GM18508 (cell line): ENCODE results near the gene ZFYVE21.

Experiments
- ATAC-seq: cut with Tn5 transposase; IDR thresholded peaks from one replicate; pipeline ENCODE4 v1.9.1; 2021; ENCODE audit warnings: moderate number of reproducible peaks; ENCODE audit not compliant: insufficient read depth, unreplicated experiment

Gene ZFYVE21

DNA sequence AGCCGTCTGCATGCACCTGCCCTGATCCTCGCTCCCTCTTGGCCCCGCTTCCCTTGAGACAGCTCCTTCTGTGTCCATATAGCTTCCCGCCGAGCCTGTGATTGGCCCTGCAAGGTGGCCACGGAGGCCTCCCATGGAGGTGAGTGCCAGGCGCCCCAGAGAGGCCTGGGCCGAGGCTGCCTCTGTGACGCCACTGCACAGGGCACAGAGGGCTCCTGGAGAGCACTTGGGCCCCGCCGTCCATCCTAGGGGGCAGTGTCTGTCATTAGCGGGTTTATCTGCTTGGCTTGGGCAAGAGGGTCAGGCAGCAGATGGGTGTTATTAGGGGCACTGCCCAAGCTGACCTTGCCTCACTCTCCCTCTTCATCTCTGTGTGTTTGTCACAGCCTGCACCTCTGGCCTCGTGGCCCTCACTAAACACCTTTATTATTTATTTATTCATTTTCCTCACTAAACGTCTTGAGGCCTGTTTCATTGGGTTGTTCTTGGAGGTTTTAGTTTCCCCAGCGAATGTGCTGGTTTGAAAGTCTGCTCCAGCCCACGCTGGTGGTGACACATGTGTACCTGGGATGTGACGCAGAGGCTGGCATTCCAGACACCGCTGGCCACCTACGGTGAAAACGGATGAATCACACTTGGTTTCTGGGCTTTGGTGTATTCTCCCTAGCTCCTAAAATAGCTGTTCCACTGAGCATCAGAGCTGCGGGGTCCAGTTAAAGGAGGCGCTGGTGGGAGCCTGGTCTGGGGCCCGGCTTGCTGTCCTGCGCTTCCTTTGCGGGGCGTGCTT is 5.9 kb downstream of the ZFYVE21 start:
- ATAC-seq: no peak

DNA sequence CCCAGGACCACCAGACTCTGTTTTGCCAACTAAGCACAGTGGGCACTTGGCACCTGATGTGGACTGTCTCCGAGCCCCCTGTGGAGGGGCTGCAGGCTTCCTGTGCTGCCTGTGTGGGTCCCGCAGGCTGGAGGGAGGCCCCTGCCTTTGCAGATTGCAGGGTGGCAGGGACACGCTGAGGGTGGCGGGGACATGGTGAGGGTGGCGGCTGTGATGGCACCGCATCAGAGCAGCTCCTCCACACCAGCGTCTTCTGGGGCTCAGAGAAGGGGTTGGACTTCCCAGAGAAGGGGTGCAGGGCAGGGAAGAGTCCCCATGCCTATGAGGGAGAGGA is 8.1 kb downstream of the ZFYVE21 start:
- no peak for ATAC-seq

DNA sequence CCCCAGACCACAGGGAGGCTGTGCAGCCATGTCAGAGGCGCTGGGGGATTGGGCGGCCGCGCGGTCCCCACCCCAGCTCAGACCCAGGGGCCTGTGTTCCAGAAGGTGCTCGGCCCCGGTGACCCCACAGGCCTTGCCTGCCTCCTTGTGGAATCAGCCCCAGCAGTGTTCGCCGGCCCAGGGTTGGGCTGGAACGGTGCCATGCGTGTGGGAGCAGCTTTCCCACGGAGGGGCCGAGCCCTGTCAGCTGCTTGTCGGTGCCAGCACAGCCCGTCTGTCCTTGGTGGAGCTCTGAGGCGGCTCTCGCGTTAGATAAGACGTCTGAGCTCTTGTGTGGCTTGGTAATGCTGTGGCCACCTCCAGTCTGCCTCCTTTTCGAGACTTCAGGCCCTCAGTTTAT is 8.5 kb downstream of the ZFYVE21 start:
- no peak for ATAC-seq

DNA sequence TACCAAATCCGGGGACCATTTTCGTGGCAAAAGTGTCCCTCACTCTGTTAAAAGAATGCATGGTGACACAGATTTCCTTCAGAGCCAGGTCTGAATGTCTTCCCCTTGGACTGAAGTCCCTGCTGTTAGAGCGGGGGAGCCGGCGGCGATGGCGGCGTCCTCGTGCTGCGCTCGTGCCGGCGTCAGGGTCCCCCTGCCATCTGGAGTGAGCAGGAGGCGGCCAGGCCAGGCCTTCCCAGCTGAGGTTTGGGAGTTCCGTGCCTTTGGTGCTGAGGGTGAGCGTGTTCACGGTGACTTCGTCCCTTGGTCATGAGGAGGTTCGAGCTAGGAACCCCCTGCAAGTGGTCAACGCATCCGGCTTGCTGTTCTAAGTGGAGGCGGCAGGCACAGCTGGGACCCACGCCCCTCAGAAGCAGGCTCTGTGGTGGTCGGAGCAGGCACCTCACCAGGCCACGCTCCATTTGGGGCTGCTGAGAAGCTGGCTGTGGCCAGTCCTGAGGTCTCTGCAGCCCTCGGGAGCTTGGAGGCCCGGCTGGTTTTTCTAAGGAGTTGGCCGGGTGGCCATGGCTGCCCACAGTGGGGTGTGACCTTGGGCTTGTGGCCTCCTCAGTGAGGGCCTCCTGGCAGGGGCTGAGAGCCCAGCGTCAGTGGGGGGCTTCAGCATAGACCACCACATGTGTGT is 9.5 kb downstream of the ZFYVE21 start:
- ATAC-seq: no peak

DNA sequence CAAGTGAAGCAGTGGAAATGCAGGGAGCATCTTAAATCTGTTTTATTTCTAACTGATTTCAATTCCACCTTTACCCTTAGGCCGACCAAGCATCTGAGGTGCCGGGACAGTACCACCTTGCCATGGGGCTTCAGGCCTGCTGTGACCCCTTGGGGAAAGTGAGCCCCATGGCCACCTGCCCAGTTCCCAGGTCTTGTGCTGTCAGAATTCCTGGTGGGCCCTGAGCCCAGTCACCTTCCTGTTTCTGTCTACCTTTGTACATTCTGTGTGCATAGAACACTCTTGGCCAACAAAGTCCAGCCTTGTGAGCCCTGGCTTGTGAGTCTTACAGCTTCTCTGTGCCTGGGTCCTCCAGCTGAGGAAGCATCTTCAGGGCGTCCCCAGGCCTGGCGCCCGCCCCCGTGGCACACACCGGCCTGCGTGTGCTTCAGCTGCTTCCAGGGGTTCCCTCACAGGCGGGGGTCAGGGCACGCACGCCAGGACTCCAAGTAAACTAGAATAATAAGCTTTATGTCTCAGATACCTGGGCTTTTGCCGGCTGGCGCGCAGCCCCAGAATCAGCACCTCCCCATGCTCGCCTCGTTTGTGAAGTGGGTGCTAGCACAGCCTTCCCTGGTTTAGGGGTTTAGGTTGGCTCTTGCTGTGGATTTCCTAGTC is 10.3 kb downstream of the ZFYVE21 start:
- ATAC-seq: no peak

DNA sequence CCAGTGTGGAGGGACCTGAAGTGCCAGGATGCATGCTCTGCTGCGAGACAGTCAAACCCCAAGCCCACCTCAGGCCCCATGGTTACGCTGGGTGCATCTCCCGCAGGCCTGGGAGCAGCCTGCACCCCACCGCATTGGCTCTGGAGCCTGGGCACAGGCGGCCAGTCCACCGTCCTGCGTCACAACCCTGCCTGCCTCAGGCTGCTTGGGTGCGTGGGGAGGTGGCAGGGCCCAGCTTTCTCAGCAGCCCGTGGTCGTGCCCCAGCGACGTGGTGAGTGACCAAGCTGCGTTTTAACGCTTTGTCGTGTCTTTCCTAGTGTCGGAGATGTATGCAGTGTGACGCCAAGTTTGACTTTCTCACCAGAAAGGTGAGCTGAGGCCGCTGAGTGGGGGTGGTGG is 10.9 kb downstream of the ZFYVE21 start:
- no peak for ATAC-seq

DNA sequence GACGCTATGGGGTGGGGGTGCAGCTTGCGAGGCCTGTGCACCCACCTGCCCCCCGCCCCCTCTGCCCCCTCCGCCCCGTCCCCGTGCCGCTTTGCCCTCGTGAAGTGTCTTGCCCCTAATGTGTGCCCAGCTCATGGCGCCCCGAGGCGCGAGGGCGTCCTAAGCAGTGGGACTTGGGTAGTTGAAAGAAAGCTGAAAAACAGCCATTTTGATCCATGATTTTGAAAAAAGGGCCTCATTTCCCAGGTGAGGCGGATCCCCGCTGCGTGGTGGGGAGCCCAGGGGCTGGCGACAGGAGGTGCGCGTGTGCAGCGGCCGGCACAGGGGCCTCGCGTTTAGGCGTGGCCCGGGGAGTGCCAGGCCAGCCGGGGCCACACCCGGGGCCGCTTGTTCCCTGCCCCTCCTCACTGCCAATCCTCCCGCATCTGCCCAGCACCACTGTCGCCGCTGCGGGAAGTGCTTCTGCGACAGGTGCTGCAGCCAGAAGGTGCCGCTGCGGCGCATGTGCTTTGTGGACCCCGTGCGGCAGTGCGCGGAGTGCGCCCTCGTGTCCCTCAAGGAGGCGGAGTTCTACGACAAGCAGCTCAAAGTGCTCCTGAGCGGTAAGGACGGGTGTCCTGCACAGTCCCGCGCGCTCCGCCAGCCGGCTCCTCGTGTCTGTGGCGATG is 11.8 kb downstream of the ZFYVE21 start:
- ATAC-seq: no peak

DNA sequence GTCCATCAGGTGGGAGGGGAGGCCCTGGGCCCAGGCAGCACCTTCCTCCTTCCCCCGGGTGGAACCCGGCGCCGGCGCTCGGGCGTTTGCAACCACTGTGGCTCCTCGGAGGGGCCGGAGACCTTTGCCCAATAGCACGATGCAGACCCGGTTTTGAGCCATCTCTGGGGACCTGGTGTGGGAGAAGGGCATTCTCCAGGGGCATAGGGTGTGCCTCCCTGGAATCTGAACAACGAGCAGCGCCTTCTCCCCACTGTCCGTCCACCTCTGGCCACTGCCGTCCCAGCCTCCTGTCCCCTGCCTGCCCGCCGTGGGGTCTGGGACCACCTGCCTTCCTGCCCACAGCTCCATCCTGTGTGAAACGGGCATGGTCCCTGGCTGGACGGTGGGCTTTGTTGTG is 12.5 kb downstream of the ZFYVE21 start:
- ATAC-seq: no peak

DNA sequence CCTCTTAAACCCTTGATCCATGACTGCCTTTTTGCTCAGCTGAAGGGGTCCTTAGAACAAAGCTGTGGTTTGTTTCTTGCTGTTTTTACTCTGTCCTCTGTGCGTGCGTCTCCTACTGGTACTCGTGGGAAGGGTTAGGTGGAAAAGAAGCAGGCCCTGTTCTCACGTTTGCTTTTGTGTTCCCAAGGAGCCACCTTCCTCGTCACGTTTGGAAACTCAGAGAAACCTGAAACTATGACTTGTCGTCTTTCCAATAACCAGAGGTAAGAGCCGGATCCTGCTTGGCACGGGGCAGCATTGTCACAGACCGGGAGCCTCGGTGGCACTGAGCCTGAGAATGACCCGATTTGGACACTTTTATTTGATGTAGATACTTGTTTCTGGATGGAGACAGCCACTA is 13.1 kb downstream of the ZFYVE21 start:
- no peak for ATAC-seq

DNA sequence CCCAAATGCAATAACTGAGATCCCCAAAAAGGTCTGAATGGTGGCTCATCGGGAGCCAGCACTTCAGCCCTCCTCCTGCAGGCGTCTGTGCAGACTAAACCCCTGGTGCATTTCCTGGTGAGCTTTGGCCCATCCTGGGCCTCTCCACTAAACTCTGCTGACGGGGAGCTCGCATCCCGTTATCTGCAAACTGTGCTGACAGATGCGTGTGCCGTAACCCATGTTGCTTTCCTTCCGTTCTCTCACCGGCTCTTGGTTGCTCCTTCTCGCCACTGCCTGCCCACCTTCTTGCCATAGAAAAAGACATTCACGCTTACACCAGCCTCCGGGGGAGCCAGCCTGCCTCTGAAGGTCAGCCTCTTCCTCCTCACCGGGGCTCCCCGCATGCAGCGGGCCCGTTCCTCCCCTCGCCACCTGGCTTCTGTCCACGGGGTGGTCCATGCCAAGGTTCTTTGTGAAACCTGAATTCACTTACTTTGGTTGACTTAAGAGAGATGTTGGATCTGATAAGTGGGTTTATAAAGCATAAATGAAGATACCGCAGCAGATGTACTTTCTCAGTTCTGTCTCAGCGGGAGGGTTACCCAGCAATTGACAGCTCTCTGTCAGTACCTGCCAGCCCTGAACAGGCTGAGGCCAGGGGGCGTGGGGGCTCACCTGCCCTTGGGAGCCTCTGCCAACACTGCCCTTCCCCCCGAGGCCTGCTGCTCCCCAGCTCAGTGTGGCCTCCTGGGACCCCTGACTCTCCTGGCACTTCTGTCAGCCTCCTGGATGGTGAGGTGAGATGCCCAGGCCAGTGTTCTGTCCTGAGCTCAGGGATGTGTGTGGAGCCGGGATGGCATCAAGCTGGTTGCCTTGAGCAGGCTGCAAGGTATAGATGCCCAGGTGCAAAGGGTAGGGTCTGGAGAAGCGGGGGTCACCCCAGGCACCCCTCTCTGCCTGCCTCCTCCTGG is 14.2 kb downstream of the ZFYVE21 start:
- ATAC-seq: no peak

DNA sequence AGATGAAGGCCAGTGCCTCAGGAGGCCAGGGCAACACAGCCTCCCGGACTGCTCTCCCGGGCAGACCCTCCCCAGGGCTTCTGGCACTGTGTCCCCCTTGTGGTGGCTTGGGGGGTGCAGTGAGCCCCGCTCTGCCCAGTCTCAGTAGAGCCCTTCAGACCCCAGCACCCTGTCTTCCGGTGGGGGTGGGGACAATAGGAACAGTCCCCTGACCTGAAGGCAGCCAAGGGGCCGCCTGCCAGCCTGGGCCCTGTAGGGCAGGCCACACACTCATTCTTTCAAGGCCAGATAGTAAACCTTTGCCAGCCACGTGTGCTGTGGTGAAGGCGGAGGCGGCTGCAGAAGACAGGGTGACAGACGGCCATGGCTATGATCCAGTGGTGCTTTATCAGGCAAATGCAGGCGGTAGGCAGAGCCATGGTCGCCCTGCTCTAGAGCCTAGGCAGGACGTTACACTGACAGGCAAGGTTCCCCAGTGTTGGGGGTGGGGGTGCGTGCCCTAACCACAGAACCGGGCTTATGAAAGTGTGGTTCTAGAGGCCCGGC is 15.0 kb downstream of the ZFYVE21 start:
- no peak for ATAC-seq

DNA sequence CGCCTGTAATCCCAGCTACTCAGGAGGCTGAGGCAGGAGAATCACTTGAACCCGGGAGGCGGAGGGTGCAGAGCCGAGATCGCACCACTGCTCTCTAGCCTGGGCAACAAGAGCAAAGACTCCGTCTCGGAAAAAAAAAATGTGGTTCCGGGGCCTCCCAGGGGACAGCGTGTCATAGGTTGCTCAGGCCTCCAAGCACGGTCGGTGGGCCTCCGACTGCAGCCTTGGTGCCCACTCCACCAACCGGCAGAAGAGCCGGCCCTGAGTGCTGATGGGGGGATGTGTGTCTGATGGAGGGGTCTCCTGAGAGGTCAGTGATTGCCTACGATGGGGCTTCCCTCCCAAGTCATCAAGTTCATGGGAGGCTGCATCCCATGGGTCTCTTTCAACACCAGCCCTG is 15.9 kb downstream of the ZFYVE21 start:
- ATAC-seq: no peak

DNA sequence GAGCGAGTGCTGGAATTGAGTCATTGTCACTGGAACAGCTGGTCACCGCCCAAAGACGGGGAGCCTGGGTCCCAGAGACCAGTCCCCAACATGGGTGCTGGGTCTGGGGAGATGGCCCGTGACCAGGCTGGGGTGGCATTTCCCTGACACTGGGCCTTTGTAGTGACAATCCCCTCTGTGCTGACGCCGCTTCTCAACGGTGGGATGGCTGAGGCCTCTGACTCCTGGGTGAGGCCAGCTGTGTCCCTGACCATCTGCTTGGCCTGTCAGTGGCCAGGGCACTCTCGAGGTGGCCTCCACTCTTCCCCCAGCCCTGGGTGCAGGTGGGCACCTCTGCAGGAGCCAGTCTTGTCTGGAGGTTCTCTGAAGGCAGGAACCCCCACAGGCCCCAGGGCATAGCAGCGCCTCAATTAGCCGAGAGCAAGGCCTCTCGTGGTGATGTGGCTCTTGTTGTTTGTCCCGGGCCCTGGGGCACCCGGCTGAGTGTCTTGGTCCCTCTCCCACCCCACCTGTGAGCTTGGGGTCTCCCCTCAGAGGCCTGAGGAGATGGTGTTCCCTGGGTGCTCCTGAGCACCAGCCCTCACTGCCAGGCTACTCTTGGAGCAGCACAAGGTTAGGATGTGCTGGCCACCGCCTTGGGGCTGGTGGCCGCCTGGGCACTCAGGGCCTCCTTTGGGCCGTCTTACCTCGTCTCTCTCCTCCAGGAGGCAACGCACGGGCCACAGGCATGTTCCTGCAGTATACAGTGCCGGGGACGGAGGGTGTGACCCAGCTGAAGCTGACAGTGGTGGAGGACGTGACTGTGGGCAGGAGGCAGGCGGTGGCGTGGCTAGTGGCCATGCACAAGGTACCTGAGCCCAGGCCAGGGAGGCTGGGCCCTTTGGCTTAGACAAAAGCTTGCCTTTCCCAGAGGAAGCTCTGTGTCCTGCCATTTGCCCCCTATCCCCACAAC is 16.6 kb downstream of the ZFYVE21 start:
- no peak for ATAC-seq

DNA sequence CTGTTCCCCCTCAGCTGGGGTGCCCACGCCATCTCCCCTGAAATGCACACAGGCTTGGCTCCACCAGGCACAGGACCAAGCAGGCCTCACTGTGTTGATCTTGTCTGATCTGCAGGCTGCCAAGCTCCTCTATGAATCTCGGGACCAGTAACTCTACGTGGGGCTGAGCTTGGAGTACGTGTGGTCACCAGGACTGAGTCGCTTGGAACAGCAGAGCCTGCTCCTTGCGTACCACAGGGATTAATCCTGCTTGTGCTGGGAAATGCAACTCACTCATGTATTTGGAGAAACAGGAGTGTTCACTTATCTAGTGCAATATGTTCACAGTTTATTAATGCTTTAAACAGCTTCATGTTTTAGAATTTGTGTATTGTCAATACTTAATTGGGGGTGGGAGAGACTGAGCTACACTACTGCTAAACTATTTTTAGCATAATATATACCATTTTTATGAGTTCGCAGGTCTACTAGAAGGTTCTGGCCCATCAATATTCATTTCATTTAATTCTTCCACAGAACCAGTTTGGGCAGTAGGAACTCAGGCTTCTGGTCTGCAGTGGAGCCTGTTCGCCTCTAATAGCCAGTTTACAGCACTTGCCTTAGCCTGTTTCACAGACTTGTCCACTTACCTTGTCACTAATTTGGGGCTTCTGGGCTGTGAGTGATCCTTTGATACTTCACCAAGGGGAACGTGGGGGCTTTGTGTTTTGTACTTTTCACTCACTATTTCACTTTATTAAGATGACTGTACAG is 17.4 kb downstream of the ZFYVE21 start:
- no peak for ATAC-seq

DNA sequence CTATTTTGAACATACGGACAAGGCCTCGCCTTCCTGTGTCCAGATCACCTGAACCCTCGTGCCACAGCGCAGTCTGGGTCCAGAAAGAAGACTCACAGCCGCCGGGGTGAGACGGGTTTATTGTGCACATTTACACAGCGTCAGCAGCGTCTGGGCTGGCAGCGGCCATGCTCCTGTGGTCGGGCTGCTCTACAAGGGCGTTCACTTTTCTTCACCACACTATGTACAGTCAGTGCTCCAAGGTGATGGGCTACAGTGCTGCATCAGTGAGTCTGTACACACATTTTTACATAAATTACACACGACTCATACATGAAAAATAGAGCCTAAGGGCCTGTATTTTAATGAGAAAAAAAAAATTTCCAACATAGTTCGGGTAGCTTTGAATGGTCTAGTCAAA is 18.0 kb downstream of the ZFYVE21 start:
- no peak for ATAC-seq

DNA sequence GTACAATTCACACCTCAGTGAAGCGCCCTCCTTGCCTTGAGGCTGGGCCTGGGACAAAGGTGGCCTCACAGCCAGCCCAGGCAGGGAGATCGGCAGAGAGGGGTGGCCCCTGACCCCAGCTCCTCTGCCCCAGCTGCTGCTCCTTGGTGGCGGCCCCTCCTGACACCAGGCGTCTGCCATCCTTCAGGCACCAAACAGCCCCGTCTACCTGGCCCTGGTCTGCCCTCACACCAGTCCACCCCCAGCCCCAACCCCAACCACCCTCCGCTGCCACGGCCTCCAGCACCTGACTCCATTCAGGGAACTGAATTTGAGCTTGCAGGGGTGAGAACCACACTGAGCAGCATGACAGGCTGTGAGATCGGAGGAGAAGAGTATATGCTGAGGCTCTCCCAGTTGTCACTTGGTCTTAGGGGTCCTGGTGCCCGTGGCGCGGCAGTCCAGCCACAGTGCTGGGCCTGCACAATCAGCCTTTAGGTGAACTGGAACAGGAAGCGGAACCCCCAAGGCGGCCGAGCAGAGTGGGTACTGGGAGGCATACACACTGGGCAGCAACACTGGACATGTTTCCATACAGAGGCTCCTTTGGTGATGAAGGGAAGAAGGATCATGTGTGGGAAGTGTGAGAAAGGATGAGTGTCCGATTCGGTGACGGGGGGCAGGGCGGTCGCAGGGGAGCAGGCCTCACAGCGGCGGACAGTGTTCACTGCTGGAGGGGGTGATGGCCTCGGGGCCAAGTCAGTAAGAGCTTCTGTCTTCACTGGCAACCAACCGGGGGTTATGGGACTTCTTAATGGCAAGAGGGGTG is 18.7 kb downstream of the ZFYVE21 start:
- no peak for ATAC-seq

DNA sequence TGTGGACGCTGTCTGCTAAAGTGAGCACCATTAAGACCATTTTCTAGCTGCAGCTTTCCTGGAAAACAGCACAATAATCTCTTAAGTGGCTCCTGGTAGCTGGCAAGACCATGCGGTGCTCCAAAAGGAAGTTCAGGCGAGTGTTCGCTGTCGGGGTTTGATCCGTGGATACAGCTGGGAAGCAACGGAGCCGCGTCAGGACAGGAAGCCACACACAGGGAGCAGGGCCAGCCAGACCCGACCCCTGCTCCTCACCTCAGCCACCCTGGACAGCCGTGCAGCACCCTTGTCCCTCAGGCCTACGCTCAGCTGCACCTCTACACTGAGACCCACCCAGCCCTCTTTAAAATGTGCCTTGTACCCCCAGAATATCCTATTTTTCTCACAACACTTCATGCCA is 19.4 kb downstream of the ZFYVE21 start:
- no peak for ATAC-seq
